Frontal cortex (tissue), 4 donors: ENCODE results near the gene WNT9B. TPM values are rescaled to one million over a fixed set of nuclear protein-coding genes. Genes with fewer than 3 reads are reported as not detected.

Source experiments
- DNase-seq, 2 donors: peaks; one replicate each; pipeline ENCODE4 v3.0.0; 2012; ENCODE audit warnings: low spot score in 2 of 2
- FAIRE-seq: peaks from 2 replicates; lab custom pipeline; 2012; peaks lifted over from hg19 to GRCh38; lab: Jason Lieb, UNC
- total RNA-seq: library from RNA; depleted of rRNA; stranded (reverse); fragments of >200 nt; gene quantifications from one replicate; pipeline ENCODE4 v1.2.3, GENCODE V29; 2014
- donor health status: control.
- donor health status: control.
- donor health status: control.

The WNT9B gene
- total RNA-seq, 1 donor from 2014 or later, result not detected

DNA sequence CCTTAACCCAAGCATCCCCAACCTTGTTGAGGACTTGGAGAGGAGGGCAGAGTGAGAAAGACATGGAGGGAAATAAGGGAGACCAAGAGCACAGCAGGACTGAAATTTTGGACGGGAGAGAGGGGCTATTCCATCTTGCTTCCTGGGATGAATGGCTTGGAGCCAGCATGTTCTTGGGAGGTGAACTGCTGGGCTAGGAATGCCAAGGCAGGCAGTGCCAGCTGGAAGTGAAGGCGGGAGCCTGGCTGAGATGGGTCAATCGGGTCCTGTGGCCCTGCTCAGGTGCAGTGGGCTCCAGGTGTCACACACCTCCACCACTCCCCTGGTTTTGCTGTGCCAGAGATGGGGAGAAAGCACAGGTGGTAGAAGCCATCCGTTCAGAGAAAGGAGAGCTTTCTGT, 25.5 kb downstream of the WNT9B start:
- no peak for FAIRE-seq
- no peak for DNase-seq

DNA sequence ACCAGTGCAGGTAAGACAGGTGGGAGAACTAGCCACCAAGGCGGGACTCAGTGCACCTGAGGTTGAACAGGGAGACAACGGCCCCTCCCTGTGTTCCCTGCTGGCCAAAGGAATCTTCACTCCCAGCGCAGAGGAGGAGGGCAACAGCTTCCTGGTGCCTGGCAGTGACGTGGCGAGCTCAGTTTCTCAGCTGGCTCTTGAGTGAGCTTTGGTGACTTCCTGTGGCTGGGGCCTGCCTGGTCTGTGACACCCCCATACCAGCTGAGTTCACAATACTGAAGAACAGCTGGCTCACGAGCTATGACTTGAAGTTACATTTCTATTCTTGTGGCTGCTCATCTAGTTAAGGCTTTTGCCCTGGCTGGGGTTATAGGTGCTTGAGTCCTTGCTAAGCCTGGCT, 26.1 kb downstream of the WNT9B start:
- FAIRE-seq, result no peak
- no peak for DNase-seq

DNA sequence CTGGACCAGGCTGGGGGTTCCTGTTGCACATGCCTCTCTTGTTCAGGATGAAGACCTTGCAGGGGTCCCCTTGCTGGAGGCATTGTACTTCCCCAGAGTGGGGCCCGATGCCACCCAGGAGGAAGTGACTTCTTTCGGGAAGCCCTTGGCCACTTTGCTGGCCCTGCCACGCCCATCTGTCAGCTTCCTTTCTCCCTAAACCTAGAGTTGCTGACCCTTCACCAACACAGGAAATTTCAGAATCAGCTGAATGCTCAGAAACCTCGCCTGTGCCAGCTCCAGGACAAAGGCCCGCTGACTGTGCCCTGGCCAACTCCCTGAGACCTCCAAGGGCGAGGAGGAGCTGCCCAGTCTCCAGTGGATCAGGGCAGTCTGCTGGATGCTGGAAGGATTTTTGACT, 26.7 kb downstream of the WNT9B start:
- no peak for DNase-seq

DNA sequence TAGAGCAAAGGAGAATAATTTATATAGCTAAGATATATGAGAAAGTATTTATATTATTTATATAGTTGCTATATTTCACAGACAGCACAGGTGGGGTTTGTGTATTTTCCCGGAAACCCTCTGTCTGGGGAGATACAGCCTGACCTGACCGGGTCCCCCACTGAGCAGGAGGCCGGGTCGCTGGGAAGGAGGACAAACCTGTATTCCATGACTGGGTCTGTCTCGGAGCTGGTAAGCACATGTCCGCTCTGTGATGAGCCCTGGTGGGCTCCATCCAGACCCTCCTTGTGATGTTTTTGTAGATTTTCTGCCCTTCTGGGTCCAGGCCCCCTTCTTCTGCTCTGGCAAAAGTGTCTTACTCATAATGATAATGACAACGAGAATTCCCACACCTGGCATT, 27.7 kb downstream of the WNT9B start:
- DNase-seq (no peak), FAIRE-seq (no peak)

More for the DNA sequence above, 26.7 kb downstream of the WNT9B start:
- FAIRE-seq, result no peak

DNA sequence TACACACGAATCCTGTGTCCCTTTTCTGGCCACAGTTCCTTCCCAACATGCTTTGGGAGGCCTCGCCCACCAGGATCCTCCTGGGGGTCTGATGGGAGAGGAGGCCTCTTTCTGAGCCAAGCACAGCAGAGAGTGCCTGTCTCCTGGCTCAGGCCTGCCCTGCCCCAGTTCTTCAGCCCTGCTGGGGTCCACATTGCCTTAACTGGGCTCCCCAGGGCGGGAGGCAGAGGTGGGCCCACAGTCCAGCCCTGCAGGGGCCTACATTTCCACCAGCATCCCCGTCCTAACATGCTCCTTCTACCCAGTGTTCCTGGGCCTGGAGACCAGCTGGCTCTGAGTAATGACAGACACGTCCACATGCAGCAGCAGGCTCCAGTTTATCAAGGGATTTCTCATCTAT, 29.6 kb downstream of the WNT9B start:
- DNase-seq, result no peak
- FAIRE-seq, result no peak

DNA sequence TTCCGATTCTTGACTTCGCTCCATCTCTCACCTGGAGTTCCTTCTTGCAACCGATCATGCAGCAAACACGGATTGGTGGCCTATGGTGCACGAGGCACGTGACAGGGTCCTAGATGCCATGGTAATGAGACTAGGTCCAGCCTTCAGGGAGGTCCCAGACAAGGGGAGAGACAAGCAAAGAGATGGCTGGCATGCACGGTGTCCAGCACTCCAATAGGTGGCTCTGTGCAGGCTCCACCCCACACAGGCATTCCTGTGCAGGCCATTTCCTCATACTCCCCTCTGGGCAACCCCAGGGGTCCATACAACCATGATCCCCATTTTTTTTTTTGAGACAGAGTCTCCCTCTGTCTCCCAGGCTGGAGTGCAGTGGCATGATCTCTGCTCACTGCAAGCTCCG, 31.3 kb downstream of the WNT9B start:
- FAIRE-seq (no peak), DNase-seq (no peak)

DNA sequence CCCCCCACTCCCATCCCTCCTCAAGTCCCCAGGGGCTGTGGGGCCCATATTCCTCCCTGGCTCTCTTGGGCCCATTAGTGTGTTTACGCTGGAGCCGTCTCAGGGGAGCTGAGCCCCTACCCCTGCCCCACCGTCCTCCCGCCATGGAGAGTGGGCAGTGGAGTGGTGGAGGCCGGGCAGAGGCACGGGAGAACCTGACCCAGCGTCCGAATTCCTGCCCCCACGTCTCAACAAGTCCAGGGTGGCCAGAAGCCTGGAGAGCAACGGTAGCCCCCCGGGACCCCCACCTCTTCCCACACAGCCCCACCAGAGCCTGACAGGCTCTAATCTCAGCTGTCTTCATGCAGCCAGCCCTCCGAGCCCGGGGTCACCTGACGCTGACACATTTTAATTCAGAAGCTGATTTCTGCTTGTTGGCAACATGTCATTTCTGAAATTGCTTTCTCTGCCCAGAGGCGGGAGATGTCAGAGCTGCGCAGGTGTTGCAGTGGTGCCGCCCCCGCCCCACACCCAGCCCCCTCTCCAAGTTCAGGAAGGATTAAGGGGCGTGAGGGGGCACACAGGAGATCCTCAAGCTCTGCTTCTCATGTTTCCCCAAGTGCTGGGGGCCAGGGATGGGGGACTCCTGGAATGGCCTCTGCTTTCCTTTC, 32.6 kb downstream of the WNT9B start:
- no peak for FAIRE-seq
- DNase-seq, result no peak

DNA sequence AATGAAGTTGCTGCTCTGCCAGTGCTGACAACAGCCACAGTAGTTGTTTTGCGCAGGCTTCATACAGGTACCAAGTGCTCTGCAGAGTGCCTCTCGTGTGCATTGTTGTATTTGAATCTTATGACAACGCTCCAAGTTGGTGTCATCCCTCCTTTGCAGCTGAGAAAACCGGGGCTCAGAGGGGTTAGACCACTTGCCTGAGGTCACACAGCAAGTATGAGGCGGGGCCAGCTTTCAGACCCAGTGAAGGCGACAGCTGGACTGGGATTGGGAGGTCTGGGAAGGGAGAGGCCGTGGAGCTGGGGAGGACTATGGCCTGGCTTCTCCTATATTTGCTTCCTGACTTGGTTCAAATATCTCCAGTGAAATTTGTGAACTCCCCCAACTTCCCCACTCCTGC, 33.2 kb downstream of the WNT9B start:
- no peak for FAIRE-seq

DNA sequence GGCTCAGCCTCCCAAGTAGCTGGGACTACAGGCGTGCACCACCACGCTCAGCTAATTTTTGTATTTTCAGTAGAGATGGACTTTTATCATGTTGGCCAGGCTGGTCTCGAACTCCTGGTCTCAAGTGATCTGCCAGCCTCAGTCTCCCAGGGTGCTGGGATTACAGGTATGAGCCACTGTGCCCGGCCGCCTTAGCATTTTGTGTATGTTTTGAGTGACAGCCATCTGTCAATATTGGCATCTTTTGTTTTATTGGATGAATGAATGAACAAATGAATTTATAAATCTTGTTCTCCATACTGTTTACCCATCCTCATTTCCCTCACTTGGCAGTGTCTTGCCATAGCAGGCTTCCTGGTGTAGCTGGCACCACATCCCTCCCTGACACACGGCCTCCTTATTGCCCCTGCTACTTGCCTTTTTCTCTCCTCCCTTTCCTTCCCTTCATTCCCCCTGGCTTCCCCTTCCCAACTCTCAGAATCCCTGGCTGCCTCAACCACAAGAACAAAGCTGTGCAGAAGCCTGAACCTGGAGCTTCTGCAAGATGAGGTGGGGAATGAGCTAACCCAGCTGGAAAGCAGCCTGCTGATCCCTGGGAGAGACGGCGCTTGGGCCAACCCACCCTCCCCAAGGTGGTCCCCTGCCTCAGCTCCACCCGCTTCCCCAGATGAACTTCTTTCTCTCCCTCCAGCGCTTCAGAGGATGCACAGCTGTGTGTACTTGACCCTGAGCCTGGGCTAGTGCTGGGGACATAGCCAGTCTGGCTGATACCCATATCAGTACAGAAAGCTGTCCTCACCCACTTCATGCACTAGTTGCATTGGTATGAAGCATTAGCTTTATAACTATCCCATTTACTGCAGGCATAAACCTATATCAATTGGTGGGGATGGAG, 34.3 kb downstream of the WNT9B start:
- no peak for DNase-seq
- FAIRE-seq, result no peak

More for the DNA sequence above, 33.2 kb downstream of the WNT9B start:
- no peak for DNase-seq

DNA sequence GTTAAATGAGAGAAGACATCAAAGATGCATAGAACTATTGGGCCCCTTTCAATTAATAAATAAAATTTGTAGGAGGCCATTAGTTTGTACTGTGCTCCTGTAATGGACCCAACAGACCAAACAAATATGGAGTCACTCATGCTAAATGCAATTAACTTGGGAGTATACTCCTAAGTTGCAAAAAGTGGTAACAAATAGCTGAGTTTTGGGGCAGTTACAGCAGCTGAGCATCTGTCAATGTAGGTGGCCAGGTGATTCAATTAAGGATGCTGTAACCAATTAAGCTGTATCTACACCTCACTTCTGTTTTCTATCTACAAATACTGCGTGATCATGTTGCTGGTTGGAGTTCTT, 34.9 kb downstream of the WNT9B start:
- no peak for FAIRE-seq
- DNase-seq, result no peak

DNA sequence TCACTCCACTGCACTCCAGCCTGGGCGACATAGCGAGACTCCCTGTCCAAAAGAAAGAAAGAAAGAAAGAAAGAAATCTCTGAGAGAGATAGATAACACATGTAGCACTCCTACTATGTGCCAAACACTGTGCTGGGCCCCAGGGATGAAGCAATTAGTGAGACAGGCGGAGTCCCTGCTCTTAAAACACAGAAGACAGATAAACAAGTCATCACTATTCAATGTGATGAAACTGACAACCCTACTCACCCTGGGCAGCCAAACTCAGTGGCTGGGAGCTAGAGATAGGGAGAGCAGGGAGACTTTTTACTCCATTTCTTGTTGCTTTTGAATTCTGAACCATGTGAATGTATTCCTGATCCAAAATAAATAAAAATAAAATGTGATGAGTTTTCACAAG, 36.3 kb downstream of the WNT9B start:
- DNase-seq, result no peak
- FAIRE-seq, result no peak

DNA sequence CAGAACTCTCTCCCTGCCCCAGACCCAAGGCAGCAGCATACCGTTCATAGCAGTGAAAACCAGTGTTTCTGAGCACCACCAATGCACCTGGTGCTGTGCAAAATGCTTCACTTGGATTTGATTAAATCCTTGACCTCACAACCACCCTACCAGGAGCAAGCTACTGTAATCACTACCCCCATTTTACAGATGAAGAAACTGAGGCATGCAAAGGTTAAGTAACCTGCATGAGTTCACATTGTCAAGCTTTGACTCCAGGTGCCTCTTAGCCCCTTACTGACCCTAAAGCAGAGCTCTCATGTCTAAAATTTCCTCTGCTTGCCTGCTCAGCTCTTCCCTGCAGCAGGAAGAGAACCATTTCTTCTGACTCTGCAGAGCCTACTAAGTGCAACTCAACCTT, 37.3 kb downstream of the WNT9B start:
- DNase-seq, result no peak

DNA sequence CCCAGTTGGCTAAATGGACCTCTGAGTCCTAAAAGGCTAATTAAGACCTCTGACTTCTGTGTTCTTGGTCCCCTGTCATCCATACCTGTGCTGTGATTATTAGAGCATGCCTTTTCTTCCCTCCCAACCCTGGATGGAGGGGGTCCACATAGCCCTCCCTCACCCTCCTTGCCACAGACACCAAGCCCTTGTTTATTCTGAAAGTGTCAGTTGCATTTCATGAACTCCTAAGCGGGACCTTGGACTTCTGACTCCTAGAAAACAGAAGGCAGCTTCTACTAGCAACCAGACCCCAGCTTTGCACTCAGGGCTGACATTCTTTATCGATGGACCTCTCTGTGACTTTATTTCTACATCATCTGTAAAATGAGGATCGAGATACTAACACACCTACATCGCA, 38.1 kb downstream of the WNT9B start:
- no peak for DNase-seq
- FAIRE-seq, result no peak

More for the DNA sequence above, 37.3 kb downstream of the WNT9B start:
- FAIRE-seq, result no peak

DNA sequence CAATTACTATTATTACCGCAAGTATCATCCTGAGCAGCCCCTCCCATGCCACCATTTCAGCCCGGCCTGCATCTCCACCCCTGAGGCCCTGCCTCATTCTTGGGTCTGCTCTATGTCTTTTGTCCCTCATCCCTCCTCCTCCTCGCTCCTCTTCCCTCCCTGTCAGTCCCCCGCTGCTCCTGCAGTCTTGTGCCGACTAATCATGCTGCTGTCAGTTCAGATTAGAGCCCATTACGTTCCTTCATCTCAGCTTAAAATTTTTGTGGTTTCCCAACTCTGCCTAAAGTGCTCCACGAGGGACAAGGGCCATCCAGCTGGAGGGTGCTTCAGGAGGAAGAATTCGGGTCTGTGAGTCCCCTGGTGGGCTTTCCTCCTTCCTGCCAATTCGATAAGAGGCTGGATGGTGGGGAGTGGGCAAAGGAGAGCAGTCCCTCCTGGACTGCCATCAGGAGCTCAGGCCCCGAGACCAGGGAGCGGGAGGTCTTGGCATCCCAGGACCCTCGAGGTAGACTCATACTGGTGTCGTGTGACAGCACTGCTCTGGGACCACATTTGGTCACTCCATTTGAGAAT, 38.7 kb downstream of the WNT9B start:
- FAIRE-seq (no peak), DNase-seq (no peak)

DNA sequence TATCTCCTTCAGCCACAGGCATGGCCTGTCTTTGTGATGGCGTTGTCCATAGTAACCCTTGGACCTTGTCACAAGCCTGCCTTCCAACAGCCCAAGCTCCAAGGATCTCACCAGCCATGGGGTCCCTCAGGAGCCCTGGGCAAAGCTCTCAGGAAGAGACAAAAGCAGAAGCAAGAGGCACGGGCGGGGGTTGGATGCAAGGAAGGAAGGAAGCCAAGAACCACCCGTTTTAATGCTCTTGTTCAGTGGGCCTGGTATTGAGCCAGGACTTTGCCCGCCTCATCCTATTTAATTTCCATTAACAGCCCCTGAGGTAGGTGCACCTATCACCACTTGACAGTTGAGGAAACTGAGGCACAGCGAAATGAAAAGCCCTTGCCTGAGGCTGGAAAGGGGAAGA, 39.3 kb downstream of the WNT9B start:
- no peak for FAIRE-seq

DNA sequence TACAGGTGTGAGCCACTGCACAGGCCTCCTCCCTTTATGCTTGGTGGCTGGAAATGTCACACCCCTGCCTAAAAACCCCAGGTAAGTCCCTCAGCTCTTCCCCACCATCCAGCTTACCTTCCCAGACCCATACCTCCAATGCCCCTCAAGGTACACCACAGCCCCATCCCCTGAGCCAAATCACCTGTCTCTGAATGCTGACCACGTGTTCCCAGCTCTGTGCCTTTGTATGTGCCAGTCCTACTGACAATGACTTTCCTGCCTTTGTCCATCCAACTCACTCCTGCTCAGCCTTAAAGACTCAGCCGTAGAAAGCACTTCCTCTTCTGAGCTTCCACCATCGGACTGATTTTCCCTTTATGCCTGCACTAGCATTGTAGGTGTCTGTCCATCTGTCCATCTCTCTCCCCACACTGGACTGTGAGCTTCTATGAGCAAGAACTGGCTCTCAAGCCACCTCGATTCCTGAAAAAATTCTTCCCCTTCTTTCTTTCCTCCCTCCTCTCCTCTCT, 40.9 kb downstream of the WNT9B start:
- DNase-seq (no peak), FAIRE-seq (no peak)

More for the DNA sequence above, 39.3 kb downstream of the WNT9B start:
- DNase-seq, result no peak

DNA sequence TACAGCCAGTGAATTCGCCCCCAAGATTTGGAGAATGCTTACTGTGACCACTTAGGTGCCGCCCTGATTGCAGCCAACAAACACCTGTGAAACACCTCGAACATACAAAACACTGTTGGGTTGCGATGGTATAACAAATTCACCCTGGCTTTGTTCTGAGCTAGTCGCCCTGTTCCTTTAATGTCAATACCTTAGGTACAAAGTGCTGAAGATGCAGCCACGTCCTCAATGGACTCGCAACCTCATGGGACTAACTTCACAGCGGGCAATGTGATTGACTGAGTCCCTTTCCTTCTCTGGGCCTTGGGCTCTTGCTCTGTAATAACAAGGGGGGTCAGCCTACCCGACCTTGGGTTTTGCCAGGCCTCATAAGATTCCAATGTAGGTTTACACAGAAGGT, 42.6 kb downstream of the WNT9B start:
- FAIRE-seq, result no peak
- DNase-seq, result no peak

DNA sequence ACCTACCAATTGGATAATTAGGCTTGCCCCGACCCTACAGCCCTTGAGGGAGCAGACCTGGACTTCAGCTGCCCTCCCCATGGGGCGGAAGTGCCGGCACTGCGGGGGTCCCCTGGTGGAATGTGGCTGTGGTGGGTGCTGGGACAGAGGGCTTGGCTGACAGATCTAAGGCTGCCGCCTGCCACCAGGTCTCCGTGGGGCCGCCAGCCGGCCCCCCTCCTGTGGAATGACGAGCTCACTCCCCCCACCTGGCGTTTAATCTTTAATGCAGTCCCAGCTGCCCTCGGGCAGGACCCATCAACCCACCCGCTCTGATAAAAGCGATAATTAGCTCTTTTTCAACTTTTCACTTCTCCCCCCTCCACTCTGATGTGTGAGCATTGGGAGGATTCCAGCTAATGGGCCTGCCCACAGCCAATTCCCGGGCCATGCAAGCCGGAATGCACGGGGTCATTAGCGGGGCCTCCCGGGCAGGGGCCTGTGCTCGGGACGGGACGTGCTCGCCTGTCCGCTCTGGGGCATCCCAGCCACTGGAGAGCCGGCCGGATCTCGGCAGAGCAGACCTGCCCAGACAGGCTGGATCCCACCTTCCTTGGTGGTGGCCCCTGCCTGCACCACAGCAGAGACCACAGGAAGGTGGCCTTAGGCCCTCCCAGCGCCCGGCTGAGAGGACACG, 43.2 kb downstream of the WNT9B start:
- DNase-seq (no peak), FAIRE-seq (no peak)

DNA sequence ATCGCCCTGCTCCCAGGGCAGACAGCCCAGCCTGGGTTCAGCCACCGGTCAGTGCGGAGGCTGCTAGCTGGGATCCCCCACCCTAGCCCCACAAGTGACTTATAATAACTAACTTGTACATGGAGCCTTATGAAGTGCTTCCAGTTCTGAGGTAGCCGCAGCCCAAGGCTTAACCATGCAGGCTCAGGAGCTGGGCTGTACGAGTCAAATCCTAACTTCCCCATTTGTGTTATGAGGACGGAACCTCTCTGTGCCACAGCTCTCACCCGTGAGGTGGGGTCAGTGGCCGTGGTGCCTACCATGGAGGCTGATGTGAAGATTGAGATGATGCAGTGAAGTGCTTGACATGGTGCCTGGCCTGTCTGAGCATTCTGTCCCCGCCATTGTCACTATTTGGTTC, 43.8 kb downstream of the WNT9B start:
- no peak for DNase-seq
- FAIRE-seq, result no peak

DNA sequence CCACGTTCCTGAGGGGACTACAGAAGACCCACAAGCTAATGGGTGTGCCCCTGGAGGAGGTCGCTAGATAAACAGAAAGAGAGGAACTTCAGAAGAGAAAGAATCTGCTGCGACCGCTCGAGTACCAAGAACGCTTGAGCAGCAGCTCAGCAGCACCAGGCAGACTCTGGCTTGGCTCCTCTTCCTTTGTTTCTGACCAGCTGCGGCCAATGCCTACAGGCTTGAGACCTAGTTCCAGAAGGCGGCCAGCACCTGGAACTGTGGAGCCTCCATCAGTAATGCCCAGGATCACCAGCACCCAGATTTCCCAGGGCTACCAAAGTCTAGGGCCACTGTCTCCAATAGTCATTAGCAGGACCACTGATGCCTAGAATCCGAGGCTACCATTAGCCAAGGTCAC, 45.6 kb downstream of the WNT9B start:
- FAIRE-seq, result no peak
- DNase-seq, result no peak
